Measurements from ENCODE around the gene CDH13. TPM values are rescaled to one million over a fixed set of nuclear protein-coding genes. Genes with fewer than 3 reads are reported as not detected.

Gene CDH13
- total RNA-seq, 2 donors from 2014 or later, result 228 to 280 TPM

DNA sequence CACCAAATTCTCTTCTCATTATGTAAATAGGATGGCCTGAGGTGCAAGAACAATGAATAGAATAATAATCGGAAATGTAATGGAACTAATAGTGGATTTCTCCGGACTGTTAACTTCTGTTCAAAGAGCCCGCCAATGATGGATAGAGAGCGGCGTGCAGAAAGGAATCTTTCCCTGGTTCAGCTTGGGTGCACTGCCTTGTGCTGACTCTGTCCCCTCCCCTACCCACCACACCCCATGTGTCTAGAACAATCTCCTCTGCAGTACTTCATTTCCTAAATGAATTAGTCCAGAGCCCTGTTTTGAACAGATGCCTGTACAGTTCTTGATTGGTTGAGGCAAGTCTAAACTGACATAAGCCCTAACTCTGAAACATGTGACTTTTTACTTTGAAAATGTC lies 125.4 kb downstream of the CDH13 start:
- Histone ChIP-seq H3K9me3 (no peaks in the 10 kb centered on the region), H3K27me3 (replicated peaks; ENCODE audit: insufficient read depth) (no peaks in the 10 kb centered on the region), H3K36me3 (no peaks in the 10 kb centered on the region), H3K4me3 (no peak overlapping the region), H3K27ac (no peak overlapping the region), H3K4me1 (ENCODE audit: control insufficient read depth in 1 of 2, low read depth in 2 of 2) (peaks cover 21 to 57% of the 10 kb centered on the region in 2 donors)
- DNase-seq (ENCODE audit: low spot score), result no peak
- ATAC-seq (ENCODE audit: insufficient number of reproducible peaks, low FRiP score, low read depth), result no peak
- TF ChIP-seq, protein P1, sequence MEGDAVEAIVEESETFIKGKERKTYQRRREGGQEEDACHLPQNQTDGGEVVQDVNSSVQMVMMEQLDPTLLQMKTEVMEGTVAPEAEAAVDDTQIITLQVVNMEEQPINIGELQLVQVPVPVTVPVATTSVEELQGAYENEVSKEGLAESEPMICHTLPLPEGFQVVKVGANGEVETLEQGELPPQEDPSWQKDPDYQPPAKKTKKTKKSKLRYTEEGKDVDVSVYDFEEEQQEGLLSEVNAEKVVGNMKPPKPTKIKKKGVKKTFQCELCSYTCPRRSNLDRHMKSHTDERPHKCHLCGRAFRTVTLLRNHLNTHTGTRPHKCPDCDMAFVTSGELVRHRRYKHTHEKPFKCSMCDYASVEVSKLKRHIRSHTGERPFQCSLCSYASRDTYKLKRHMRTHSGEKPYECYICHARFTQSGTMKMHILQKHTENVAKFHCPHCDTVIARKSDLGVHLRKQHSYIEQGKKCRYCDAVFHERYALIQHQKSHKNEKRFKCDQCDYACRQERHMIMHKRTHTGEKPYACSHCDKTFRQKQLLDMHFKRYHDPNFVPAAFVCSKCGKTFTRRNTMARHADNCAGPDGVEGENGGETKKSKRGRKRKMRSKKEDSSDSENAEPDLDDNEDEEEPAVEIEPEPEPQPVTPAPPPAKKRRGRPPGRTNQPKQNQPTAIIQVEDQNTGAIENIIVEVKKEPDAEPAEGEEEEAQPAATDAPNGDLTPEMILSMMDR (IDR thresholded peaks at IDR 0.05), result no peak

- DNase-seq (ENCODE audit: low spot score) (no peak), ATAC-seq (ENCODE audit: insufficient number of reproducible peaks, low FRiP score, low read depth) (no peak)
- Histone ChIP-seq H3K27me3 (replicated peaks; ENCODE audit: insufficient read depth) (no peaks in the 10 kb centered on the region), H3K4me1 (ENCODE audit: control insufficient read depth in 1 of 2, low read depth in 2 of 2) (peaks cover 18 to 45% of the 10 kb centered on the region in 2 donors), H3K27ac (no peak overlapping the region), H3K4me3 (no peak overlapping the region), H3K9me3 (no peaks in the 10 kb centered on the region), H3K36me3 (no peaks in the 10 kb centered on the region)
- TF ChIP-seq, protein P1 (IDR thresholded peaks at IDR 0.05), result no peak
Measured at GRCh38 chr16:82753821-82754220, 127.1 kb downstream of the CDH13 start.

DNA sequence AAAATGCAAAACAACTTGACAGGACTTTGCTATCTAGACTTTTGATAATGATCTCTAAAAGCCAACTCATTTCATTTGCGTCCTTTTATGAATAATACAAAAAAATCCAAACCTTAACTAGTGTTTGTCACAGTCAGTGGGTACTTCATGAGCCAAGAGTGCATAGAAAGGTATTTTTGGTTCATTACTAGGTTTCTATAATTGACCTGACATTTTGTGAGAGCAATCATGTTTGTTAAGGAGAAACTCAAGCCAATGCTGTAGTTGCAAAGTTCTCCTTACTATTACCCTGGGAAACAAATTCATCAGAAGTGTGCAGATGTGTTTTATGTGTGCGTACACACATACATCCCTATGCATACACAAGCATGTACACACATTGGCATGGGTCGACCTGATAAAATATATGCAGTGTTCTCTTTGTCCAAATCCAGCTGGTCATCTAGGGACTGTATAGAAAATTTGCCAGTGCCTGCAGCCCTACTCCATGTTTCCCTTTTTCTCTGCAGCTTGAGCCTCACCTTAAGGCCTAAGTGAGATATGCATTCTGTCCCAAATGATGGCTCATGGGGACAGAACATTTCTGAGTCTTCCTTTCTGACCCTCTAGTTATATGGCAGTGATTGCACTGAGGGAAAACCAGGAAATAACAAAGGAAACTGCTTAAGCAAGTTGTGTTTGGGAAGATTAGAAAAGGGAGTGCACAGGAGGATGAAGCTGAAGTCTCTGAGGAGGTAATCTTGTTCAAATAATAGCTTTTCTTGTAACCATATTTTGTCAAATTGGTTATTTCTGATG lies 128.1 kb downstream of the CDH13 start:
- H3K9me3 ChIP-seq, result no peaks in the 10 kb centered on the region
- DNase-seq (ENCODE audit: low spot score) (no peak), ATAC-seq (ENCODE audit: insufficient number of reproducible peaks, low FRiP score, low read depth) (no peak)
- H3K4me3 ChIP-seq, result no peak overlapping the region
- TF ChIP-seq, protein P1 (IDR thresholded peaks at IDR 0.05), result no peak
- peak overlapping the region; percentile 4 to 9 for H3K27ac ChIP-seq
- no peaks in the 10 kb centered on the region for H3K27me3 ChIP-seq (replicated peaks; ENCODE audit: insufficient read depth)
- peaks cover 18 to 48% of the 10 kb centered on the region in 2 donors for H3K4me1 ChIP-seq (ENCODE audit: control insufficient read depth in 1 of 2, low read depth in 2 of 2)
- H3K36me3 ChIP-seq, result no peaks in the 10 kb centered on the region

DNA sequence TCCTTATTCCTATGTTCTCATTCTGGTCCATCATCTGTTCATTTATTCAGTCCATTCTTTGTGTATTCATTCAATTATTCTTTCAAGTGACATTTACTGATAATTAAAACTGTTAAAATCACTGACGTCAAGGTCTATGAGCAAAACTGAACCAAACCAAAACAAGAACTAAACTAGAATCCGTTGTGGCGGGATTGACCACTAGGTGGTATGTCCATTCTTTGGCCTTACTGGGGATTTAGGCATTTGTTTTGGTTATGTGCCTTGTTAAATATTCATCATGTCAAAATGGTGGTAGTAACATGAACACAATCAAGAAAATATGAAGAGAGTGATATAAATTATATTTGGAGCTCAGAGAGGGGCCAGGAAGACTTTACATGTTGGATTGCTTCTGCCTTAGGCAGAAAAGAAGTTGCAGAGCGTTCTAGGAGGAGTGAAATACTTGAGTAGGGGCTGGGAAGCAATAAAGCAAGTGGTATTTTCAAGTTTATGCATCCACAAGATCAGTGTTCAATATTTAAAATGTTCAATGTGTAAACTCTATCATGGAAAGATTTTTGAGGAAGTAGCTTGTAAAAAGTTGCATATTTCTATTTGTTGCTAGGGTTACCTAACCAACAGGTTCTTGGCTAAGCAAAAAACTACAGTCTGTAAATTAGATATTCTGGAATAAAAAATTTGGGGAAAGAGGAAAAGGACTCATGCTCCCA lies 129.0 kb downstream of the CDH13 start:
- Histone ChIP-seq H3K4me1 (ENCODE audit: control insufficient read depth in 1 of 2, low read depth in 2 of 2) (peaks cover 18 to 53% of the 10 kb centered on the region in 2 donors), H3K36me3 (no peaks in the 10 kb centered on the region), H3K9me3 (no peaks in the 10 kb centered on the region), H3K27me3 (replicated peaks; ENCODE audit: insufficient read depth) (no peaks in the 10 kb centered on the region), H3K4me3 (no peak overlapping the region), H3K27ac (peak overlapping the region; percentile 4 to 74)
- DNase-seq (ENCODE audit: low spot score), result no peak
- ATAC-seq (ENCODE audit: insufficient number of reproducible peaks, low FRiP score, low read depth), result no peak
- TF ChIP-seq, protein P1 (IDR thresholded peaks at IDR 0.05), result no peak

DNA sequence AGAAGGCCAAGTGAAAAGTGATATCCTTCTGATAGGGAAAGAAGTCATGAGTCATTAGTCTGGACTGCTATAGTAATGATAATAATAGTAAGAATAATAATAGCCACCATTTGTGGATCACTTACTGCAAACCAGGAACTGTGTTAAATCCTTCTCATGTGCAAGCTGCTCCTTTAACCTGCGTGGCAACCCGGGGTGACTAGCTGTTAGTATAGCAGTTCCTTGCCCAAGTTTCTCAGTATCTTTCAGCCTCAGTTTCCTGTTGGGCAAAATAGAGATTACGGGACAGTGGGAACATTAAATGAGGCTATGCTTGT lies 129.5 kb downstream of the CDH13 start:
- ATAC-seq (ENCODE audit: insufficient number of reproducible peaks, low FRiP score, low read depth), result peak; percentile 59
- H3K4me1 ChIP-seq (ENCODE audit: control insufficient read depth in 1 of 2, low read depth in 2 of 2), result peaks cover 18 to 57% of the 10 kb centered on the region in 2 donors
- TF ChIP-seq, protein P1 (IDR thresholded peaks at IDR 0.05), result no peak
- H3K9me3 ChIP-seq, result no peaks in the 10 kb centered on the region
- peak overlapping the region; percentile 36 to 74 for H3K27ac ChIP-seq
- no peaks in the 10 kb centered on the region for H3K27me3 ChIP-seq (replicated peaks; ENCODE audit: insufficient read depth)
- no peak for DNase-seq (ENCODE audit: low spot score)
- H3K4me3 ChIP-seq, result no peak overlapping the region
- no peaks in the 10 kb centered on the region for H3K36me3 ChIP-seq
